Left lobe of liver (tissue), 2 donors: Measurements from ENCODE around the gene GPC2. TPM values are rescaled to one million over a fixed set of nuclear protein-coding genes. Genes with fewer than 3 reads are reported as not detected.
"Not testable (repeated sequence)": the region's sequence is repeated elsewhere in the genome, so short reads cannot be mapped to it uniquely, and the experiment has no call there.

Experiments
- ATAC-seq: fragments of 200-7000 bp; cut with Tn5 transposase; one replicate; pipeline ENCODE4 v1.9.1; 2020; ENCODE audit warnings: mild to moderate bottlenecking, moderate library complexity
- DNase-seq: peaks from one replicate; pipeline ENCODE4 v3.0.0-alpha.2; 2020; ENCODE audit warnings: low spot score
- total RNA-seq: library from RNA; stranded (reverse); gene quantifications from one replicate; pipeline ENCODE4 v1.2.1, GENCODE V29; 2021
- donor health status: DM: no; HTN: no; CAD: no; lungs with moderate emphysema.
- donor health status: DM: no; HTN: yes; CAD: no.

The GPC2 gene
- total RNA-seq, result 0.18 TPM

GRCh38 chr7:100177045-100178001 lies at the start of gene GPC2, which contains the start of gene STAG3:
Gene GPC2 (minus strand): TSS chr7:100177381. CDS start chr7:100177199, 182 bp downstream.
Gene STAG3 (plus strand): TSS chr7:100177918. CDS start chr7:100180557, 2,639 bp downstream.
- ATAC-seq, result peak; percentile 96
- DNase-seq, result peak; percentile 91

GRCh38 chr7:100224891-100225290 lies 47.7 kb upstream of the GPC2 start:
- ATAC-seq, DNase-seq: not testable (repeated sequence)

GRCh38 chr7:100223376-100223927 lies 46.3 kb upstream of the GPC2 start:
- ATAC-seq, DNase-seq: not testable (repeated sequence)

- DNase-seq (no peak), ATAC-seq (no peak)
Observed at GRCh38 chr7:100222445-100223132, 45.4 kb upstream of the GPC2 start.

GRCh38 chr7:100221767-100222444 lies 44.7 kb upstream of the GPC2 start:
- DNase-seq, result no peak
- no peak for ATAC-seq

- ATAC-seq, result no peak
Observed at GRCh38 chr7:100221231-100221718, 44.1 kb upstream of the GPC2 start.

GRCh38 chr7:100220586-100221230 lies 43.5 kb upstream of the GPC2 start:
- DNase-seq (no peak), ATAC-seq (no peak)

More at GRCh38 chr7:100221231-100221718, 44.1 kb upstream of the GPC2 start:
- no peak for DNase-seq

GRCh38 chr7:100219801-100220585 lies 42.8 kb upstream of the GPC2 start, which contains the start of gene PVRIG:
Gene PVRIG (plus strand): TSS chr7:100219949. CDS start chr7:100219971, 22 bp downstream.
- ATAC-seq, DNase-seq: not testable (repeated sequence)

- DNase-seq (no peak), ATAC-seq (no peak)
Observed at GRCh38 chr7:100219271-100219737, 42.1 kb upstream of the GPC2 start.

GRCh38 chr7:100217934-100218333 lies 40.8 kb upstream of the GPC2 start:
- DNase-seq (peak; percentile 87), ATAC-seq (peak; percentile 43)

- ATAC-seq (peak; percentile 80), DNase-seq (peak; percentile 87)
Observed at GRCh38 chr7:100215895-100216294, 38.7 kb upstream of the GPC2 start.

GRCh38 chr7:100214356-100214755 lies 37.2 kb upstream of the GPC2 start:
- not testable (repeated sequence) for ATAC-seq, DNase-seq

GRCh38 chr7:100213672-100214071 lies 36.5 kb upstream of the GPC2 start:
- ATAC-seq (no peak), DNase-seq (no peak)

GRCh38 chr7:100212631-100213286 lies 35.6 kb upstream of the GPC2 start:
- DNase-seq (no peak), ATAC-seq (peak; percentile 52)

GRCh38 chr7:100211342-100211780 lies 34.2 kb upstream of the GPC2 start:
- ATAC-seq, result no peak
- DNase-seq, result no peak

GRCh38 chr7:100210805-100211204 lies 33.6 kb upstream of the GPC2 start:
- ATAC-seq, result no peak

GRCh38 chr7:100209493-100209892 lies 32.3 kb upstream of the GPC2 start:
- ATAC-seq (no peak), DNase-seq (no peak)

More at GRCh38 chr7:100210805-100211204, 33.6 kb upstream of the GPC2 start:
- no peak for DNase-seq

- peak; percentile 60 for ATAC-seq
- DNase-seq, result no peak
Observed at GRCh38 chr7:100208911-100209408, 31.8 kb upstream of the GPC2 start.
